Measurements from ENCODE around the gene AGL. TPM values are rescaled to one million over a fixed set of nuclear protein-coding genes. Genes with fewer than 3 reads are reported as not detected.

AGL gene
- total and polyA plus RNA-seq, 2 of the 8 experiments (the other 6 are each of a cell fraction or from before 2014, with no cell fraction given), result 2.7 to 19.2 TPM

DNA sequence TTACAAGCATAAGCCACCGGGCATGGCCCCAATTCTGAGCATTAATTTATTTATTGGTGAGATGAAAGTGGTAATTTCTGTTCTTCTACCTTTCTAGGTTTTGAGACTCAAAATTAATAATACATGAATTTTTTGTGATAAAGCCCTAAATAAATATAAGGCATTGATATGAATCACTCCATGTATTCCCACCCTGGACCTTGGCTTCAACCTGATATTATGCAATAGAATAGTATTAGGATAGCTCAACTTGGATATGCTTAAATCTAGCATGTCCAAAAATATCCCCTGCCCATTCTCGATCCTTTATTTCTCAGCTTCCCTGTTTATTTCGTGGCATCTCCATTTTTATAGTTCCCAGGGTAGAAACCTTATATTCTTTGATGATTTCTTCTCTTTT is 2.5 kb downstream of the AGL start:
- Histone ChIP-seq H4K91ac (replicated peaks; ENCODE audit: insufficient read length, low read length) (no peak overlapping the region), H3K27me3 (replicated peaks in 1 of 4; ENCODE audit: control insufficient read depth in 3 of 4, extremely low read depth in 1 of 4, insufficient read depth in 3 of 4, low read length in 3 of 4) (no peaks in the 10 kb centered on the region), H2AFZ (ENCODE audit: low read length) (no peak overlapping the region), H2BK12ac (ENCODE audit: low read depth, low read length) (no peak overlapping the region), H3K36me3 (ENCODE audit: control insufficient read depth in 2 of 4, insufficient read depth in 4 of 4, low read length in 3 of 4) (peaks cover 0 to 15% (median 5%) of the 10 kb centered on the region in 4 experiments; a peak in 3 of 8 replicates), H3K4me2 (ENCODE audit: insufficient read depth in 1 of 2, low read depth in 2 of 2, low read length in 2 of 2) (no peak overlapping the region), H3K23ac (ENCODE audit: insufficient read length) (no peak overlapping the region), H3K79me2 (ENCODE audit: control insufficient read depth in 1 of 2, insufficient read depth in 2 of 2, low read length in 2 of 2) (no peaks in the 10 kb centered on the region), H3K4ac (replicated peaks; ENCODE audit: insufficient read length, low read depth, low read length) (no peak overlapping the region), H3K18ac (ENCODE audit: extremely low read depth, low read length) (no peak overlapping the region), H3K23me2 (ENCODE audit: low read depth, low read length) (peaks cover 4% of the 10 kb centered on the region; the same call in 1 of the 2 replicates), H2AK5ac (ENCODE audit: low read depth, low read length) (no peak overlapping the region), H3K56ac (replicated peaks; ENCODE audit: insufficient read length, low read depth, low read length) (no peak overlapping the region), H3K27ac (ENCODE audit: low read depth, low read length) (no peak overlapping the region), H2BK5ac (ENCODE audit: low read depth, low read length) (no peak overlapping the region), H3K79me1 (ENCODE audit: low read depth, low read length) (no peaks in the 10 kb centered on the region), H3K4me1 (replicated peaks in 1 of 4; ENCODE audit: control insufficient read depth in 3 of 4, insufficient read depth in 4 of 4, low read length in 3 of 4) (peaks cover 3 to 6% (median 3%) of the 10 kb centered on the region in 4 experiments; a peak in 6 of 7 replicates), H4K5ac (ENCODE audit: insufficient read length, low read depth, low read length) (no peak overlapping the region), H4K8ac (ENCODE audit: extremely low read depth, insufficient read depth, low read length) (no peak overlapping the region), H3K9ac (replicated peaks in 1 of 4; ENCODE audit: extremely low read depth in 1 of 4, low read depth in 3 of 4, low read length in 3 of 4) (no peak overlapping the region), H2BK120ac (replicated peaks; ENCODE audit: low read depth, low read length) (no peak overlapping the region), H4K20me1 (replicated peaks in 1 of 2; ENCODE audit: control insufficient read depth in 1 of 2, insufficient read depth in 2 of 2, low read length in 2 of 2) (no peaks in the 10 kb centered on the region), H3K4me3 (ENCODE audit: extremely low read depth in 1 of 4, insufficient read depth in 2 of 4, low read depth in 3 of 4, low read length in 4 of 4) (no peak overlapping the region), H3K9me3 (ENCODE audit: insufficient read depth in 2 of 2, low read depth in 1 of 2, low read length in 1 of 2) (no peaks in the 10 kb centered on the region), H2BK15ac (ENCODE audit: low read length) (no peak overlapping the region), H2BK20ac (ENCODE audit: low read length) (no peak overlapping the region), H3K14ac (ENCODE audit: insufficient read length) (no peak overlapping the region)
- FAIRE-seq (no peak), DNase-seq (ENCODE audit: low read depth in 1 of 2, low spot score in 2 of 2) (no peak)
- no peak for TF ChIP-seq PHF8 (conservative IDR thresholded peaks at IDR 0.05; ENCODE audit: low read depth, low read length)
- TF ChIP-seq JUND (IDR thresholded peaks at IDR 0.05; ENCODE audit: low read length), result no peak
- no peak for TF ChIP-seq RAD21 (IDR thresholded peaks at IDR 0.05 in 1 of 2, conservative IDR thresholded peaks at IDR 0.05 in 1 of 2; ENCODE audit: low read depth in 2 of 2, low read length in 2 of 2)
- TF ChIP-seq ASH2L (IDR thresholded peaks at IDR 0.05; ENCODE audit: low read length), result no peak
- 96% methylated on average over 3 of the region's 3 CpGs; no CpG with 5 or more reads in 1 of the 2 experiments for WGBS, 2 experiments (ENCODE audit: extremely low coverage in 1 of 2, insufficient coverage in 1 of 2, insufficient read length in 1 of 2, insufficient replicate concordance in 2 of 2, low coverage in 1 of 2, low lambda C conversion rate in 2 of 2, missing lambda C conversion rate in 1 of 2)
- ChIA-PET POLR2A (ENCODE audit: partially characterized antibody) (no interaction called here), CTCF (ENCODE audit: partially characterized antibody) (interaction anchor here (0.6 to 1.2 kb wide), 2 partner anchors 10 to 878 kb away, joined by 3 read pairs; no protein-coding TSS in a partner anchor)
